H1 (cell line): Measurements from ENCODE around the gene EBLN2. TPM values are rescaled to one million over a fixed set of nuclear protein-coding genes. Genes with fewer than 3 reads are reported as not detected.
A peak's percentile ranks its signal among the peaks of the same experiment; 100 is the strongest.

Experiments
- CTCF ChIA-PET: fragments of 300-600 bp; sonication (Branson Sonifier 250); formaldehyde crosslinking; loops from one replicate; lab custom pipeline; 2021; ENCODE audit not compliant: partially characterized antibody; lab: Charles Lee
- POLR2A ChIA-PET: fragments of 300-600 bp; sonication (Branson Sonifier 250); formaldehyde crosslinking; loops from one replicate; lab custom pipeline; 2021; ENCODE audit warnings: inconsistent platforms; ENCODE audit not compliant: partially characterized antibody; lab: Charles Lee
- DNase-seq, 2 experiments: peaks; one replicate each; pipeline versions ENCODE4 v3.0.0 to v3.0.0-alpha.2; 2010 to 2022; ENCODE audit warnings: low spot score in 2 of 2, low read depth in 1 of 2, mixed read lengths in 1 of 2
- FAIRE-seq: peaks from 2 replicates; lab custom pipeline; 2011; peaks lifted over from hg19 to GRCh38; lab: Jason Lieb, UNC
- H2AFZ ChIP-seq: 2 replicates; pipeline ENCODE4 v1.8.1; 2012; ENCODE audit warnings: low read length, inconsistent platforms
- H2AK5ac ChIP-seq: 2 replicates; pipeline ENCODE4 v1.6.1; 2013; ENCODE audit warnings: low read depth, low read length
- H2BK120ac ChIP-seq: replicated peaks from 2 replicates; pipeline ENCODE3; 2013; ENCODE audit warnings: low read depth, low read length, inconsistent platforms
- H2BK12ac ChIP-seq: 2 replicates; pipeline ENCODE4 v1.6.1; 2013; ENCODE audit warnings: low read depth, low read length
- H2BK15ac ChIP-seq: 2 replicates; pipeline ENCODE4 v1.6.1; 2013; ENCODE audit warnings: low read length
- H2BK20ac ChIP-seq: 2 replicates; pipeline ENCODE4 v1.6.1; 2013; ENCODE audit warnings: low read length
- H2BK5ac ChIP-seq: 2 replicates; pipeline ENCODE4 v1.6.1; 2013; ENCODE audit warnings: low read depth, low read length
- H3K14ac ChIP-seq: 2 replicates; pipeline ENCODE4 v1.6.1; 2013; ENCODE audit warnings: inconsistent platforms; ENCODE audit not compliant: insufficient read length
- H3K18ac ChIP-seq: 2 replicates; pipeline ENCODE4 v1.6.1; 2013; ENCODE audit warnings: low read length; ENCODE audit errors: extremely low read depth
- H3K23ac ChIP-seq: 2 replicates; pipeline ENCODE4 v1.6.1; 2013; ENCODE audit warnings: inconsistent platforms; ENCODE audit not compliant: insufficient read length
- H3K23me2 ChIP-seq: 2 replicates; pipeline ENCODE4 v1.6.1; 2013; ENCODE audit warnings: low read depth, low read length
- H3K27ac ChIP-seq: 2 replicates; pipeline ENCODE4 v1.6.1; 2011; ENCODE audit warnings: low read depth, low read length, inconsistent platforms
- H3K27me3 ChIP-seq, 4 experiments: replicated peaks in 1 of 4; 1 replicate in 1 of 4; 2 replicates in 3 of 4; pipeline versions ENCODE4 v1.6.1 to v1.8.1; 2011 to 2013; ENCODE audit warnings: low read length in 3 of 4, mild to moderate bottlenecking in 3 of 4, inconsistent platforms in 2 of 4, mixed read lengths in 2 of 4, moderate library complexity in 1 of 4; ENCODE audit not compliant: control insufficient read depth in 3 of 4, insufficient read depth in 3 of 4; ENCODE audit errors: extremely low read depth in 1 of 4
- H3K36me3 ChIP-seq, 4 experiments: 2 replicates each; pipeline versions ENCODE4 v1.6.1 to v1.8.1; 2011 to 2013; ENCODE audit warnings: mild to moderate bottlenecking in 4 of 4, low read length in 3 of 4, moderate library complexity in 2 of 4, control low read depth in 1 of 4, inconsistent platforms in 1 of 4; ENCODE audit not compliant: insufficient read depth in 4 of 4, control insufficient read depth in 2 of 4
- H3K4ac ChIP-seq: replicated peaks from 2 replicates; pipeline ENCODE3; 2013; ENCODE audit warnings: low read length, low read depth, mixed read lengths, inconsistent platforms; ENCODE audit not compliant: insufficient read length
- H3K4me1 ChIP-seq, 4 experiments: replicated peaks in 1 of 4; 1 replicate in 1 of 4; 2 replicates in 3 of 4; pipeline versions ENCODE4 v1.6.1 to v1.8.1; 2011 to 2013; ENCODE audit warnings: low read length in 3 of 4, inconsistent platforms in 2 of 4, mixed read lengths in 1 of 4; ENCODE audit not compliant: insufficient read depth in 4 of 4, control insufficient read depth in 3 of 4
- H3K4me2 ChIP-seq, 2 experiments: 2 replicates each; pipeline versions ENCODE4 v1.6.1 to v1.8.1; 2011 to 2013; ENCODE audit warnings: low read depth in 2 of 2, low read length in 2 of 2, control low read depth in 1 of 2, inconsistent platforms in 1 of 2, mild to moderate bottlenecking in 1 of 2; ENCODE audit not compliant: insufficient read depth in 1 of 2
- H3K4me3 ChIP-seq, 4 experiments: fragments of 200-600, 300-600 bp in 1 of 4; sonication (generic), shearing (Covaris generic), sonication (Bioruptor Twin) in 1 of 4; 2 replicates each; pipeline versions ENCODE4 v1.5.1 to v1.8.1; 2011 to 2016; ENCODE audit warnings: low read length in 4 of 4, low read depth in 3 of 4, control low read depth in 2 of 4, inconsistent platforms in 2 of 4, mild to moderate bottlenecking in 2 of 4, mixed read lengths in 1 of 4, moderate library complexity in 1 of 4; ENCODE audit not compliant: insufficient read depth in 2 of 4; ENCODE audit errors: extremely low read depth in 1 of 4
- H3K56ac ChIP-seq: replicated peaks from 2 replicates; pipeline ENCODE3; 2013; ENCODE audit warnings: low read depth, mild to moderate bottlenecking, mixed read lengths, low read length, inconsistent platforms; ENCODE audit not compliant: insufficient read length
- H3K79me1 ChIP-seq: 2 replicates; pipeline ENCODE4 v1.6.1; 2013; ENCODE audit warnings: low read depth, low read length, control low read depth
- H3K79me2 ChIP-seq, 2 experiments: 2 replicates each; pipeline versions ENCODE4 v1.6.1 to v1.8.1; 2012 to 2013; ENCODE audit warnings: low read length in 2 of 2, mild to moderate bottlenecking in 2 of 2, inconsistent platforms in 1 of 2; ENCODE audit not compliant: insufficient read depth in 2 of 2, control insufficient read depth in 1 of 2
- H3K9ac ChIP-seq, 4 experiments: replicated peaks in 1 of 4; 1 replicate in 1 of 4; 2 replicates in 3 of 4; pipeline versions ENCODE4 v1.6.1 to v1.8.1; 2011 to 2013; ENCODE audit warnings: low read depth in 3 of 4, low read length in 3 of 4, control low read depth in 2 of 4, mild to moderate bottlenecking in 2 of 4, moderate library complexity in 2 of 4, inconsistent platforms in 1 of 4; ENCODE audit errors: extremely low read depth in 1 of 4
- H3K9me3 ChIP-seq, 2 experiments: 2 replicates each; pipeline versions ENCODE4 v1.6.1 to v1.8.1; 2012 to 2013; ENCODE audit warnings: mild to moderate bottlenecking in 2 of 2, moderate library complexity in 2 of 2, control low read depth in 1 of 2, inconsistent platforms in 1 of 2, low read depth in 1 of 2, low read length in 1 of 2, mixed read lengths in 1 of 2; ENCODE audit not compliant: insufficient read depth in 2 of 2
- H4K20me1 ChIP-seq, 2 experiments: replicated peaks in 1 of 2; 2 replicates each; pipeline versions ENCODE3 to v1.8.1; 2011 to 2013; ENCODE audit warnings: inconsistent platforms in 2 of 2, low read length in 2 of 2, mild to moderate bottlenecking in 1 of 2; ENCODE audit not compliant: insufficient read depth in 2 of 2, control insufficient read depth in 1 of 2
- H4K5ac ChIP-seq: 2 replicates; pipeline ENCODE4 v1.6.1; 2013; ENCODE audit warnings: low read length, low read depth, mixed read lengths, inconsistent platforms; ENCODE audit not compliant: insufficient read length
- H4K8ac ChIP-seq: 2 replicates; pipeline ENCODE4 v1.8.0; 2013; ENCODE audit warnings: mild to moderate bottlenecking, moderate library complexity, low read length, inconsistent platforms; ENCODE audit not compliant: insufficient read depth; ENCODE audit errors: extremely low read depth
- H4K91ac ChIP-seq: replicated peaks from 2 replicates; pipeline ENCODE3; 2013; ENCODE audit warnings: low read length, mixed read lengths, inconsistent platforms; ENCODE audit not compliant: insufficient read length
- KDM1A ChIP-seq: fragments of 200-600, 300-600 bp; sonication (generic); IDR thresholded peaks from 2 replicates; pipeline ENCODE4 v1.7.1; 2016; ENCODE audit warnings: mild to moderate bottlenecking, low read length, borderline replicate concordance
- SIN3A ChIP-seq, 2 experiments: IDR thresholded peaks in 1 of 2; conservative IDR thresholded peaks in 1 of 2; 2 replicates each; pipeline ENCODE4 v1.6.1; 2011 to 2012; ENCODE audit warnings: low read length in 2 of 2, improper control_type of control experiment in 1 of 2, low read depth in 1 of 2, mild to moderate bottlenecking in 1 of 2
- SIX5 ChIP-seq: IDR thresholded peaks from 2 replicates; pipeline ENCODE4 v1.6.1; 2011; ENCODE audit warnings: mild to moderate bottlenecking, low read depth, low read length
- WGBS, 2 experiments: shearing (Covaris generic) in 1 of 2; methylation state at CpG; one replicate each; pipeline versions ENCODE4 v1.1.6 to v1.1.7; 2013 to 2015; ENCODE audit warnings: low lambda C conversion rate in 2 of 2, mixed read lengths in 2 of 2, inconsistent platforms in 1 of 2, low coverage in 1 of 2, missing lambda C conversion rate in 1 of 2; ENCODE audit not compliant: insufficient replicate concordance in 2 of 2, insufficient coverage in 1 of 2, insufficient read length in 1 of 2; ENCODE audit errors: extremely low coverage in 1 of 2, missing lambda C conversion rate in 1 of 2; 5-methylcytosine and 5-hydroxymethylcytosine counted together
- polyA plus RNA-seq, 7 experiments: library from polyadenylated mRNA; depleted of rRNA in 3 of 7; stranded (reverse) in 5 of 7; unstranded in 2 of 7; fragments of >200 nt in 5 of 7; fragments of 200-250 nt in 2 of 7; gene quantifications; 1 replicate in 5 of 7; 2 replicates in 1 of 7; 4 replicates in 1 of 7; pipeline versions ENCODE4 v1.2.1 to v1.2.3, GENCODE V29; 2011 to 2013; ENCODE audit warnings: missing spikeins in 2 of 7, mixed read lengths in 2 of 7
- total RNA-seq: library from RNA; stranded (reverse); fragmentation: NEBNext Ultra II Directional; extraction: Animal tissue kit (Norgen Biotek cat#: 25700); gene quantifications from 2 replicates; pipeline ENCODE4 v1.2.1, GENCODE V29; 2021

EBLN2 gene
- total and polyA plus RNA-seq, 2 of the 8 experiments (the other 6 are each of a cell fraction or from before 2014, with no cell fraction given) = 1.9 to 3.8 TPM

DNA sequence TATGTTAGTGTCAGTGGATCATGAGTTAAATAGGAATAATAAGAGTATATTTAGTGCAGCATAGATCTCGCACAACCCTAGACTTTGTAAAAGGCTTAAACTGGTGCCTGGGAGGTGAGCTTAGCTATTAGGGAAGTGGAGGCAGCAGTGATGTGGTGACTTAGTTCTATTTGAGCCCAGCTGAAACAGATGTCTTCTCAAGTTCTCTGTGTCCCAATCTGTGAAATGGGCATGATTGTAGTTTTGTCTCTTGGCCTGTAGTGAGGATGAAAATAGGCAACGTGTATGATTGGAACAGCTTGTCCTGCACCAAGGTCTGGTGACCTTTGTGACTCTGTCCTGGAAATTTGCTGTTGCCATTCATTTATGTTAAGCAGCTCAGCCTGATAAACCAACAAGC lies 34.7 kb downstream of the EBLN2 start:
- 91% methylated on average over 2 of the region's 2 CpGs; no CpG with 5 or more reads in 1 of the 2 experiments for WGBS, 2 experiments
- TF ChIP-seq KDM1A (peak; percentile 66; the same call in 1 of the 2 replicates), SIN3A (conservative IDR thresholded peaks at IDR 0.05 in 1 of 2, IDR thresholded peaks at IDR 0.05 in 1 of 2; ENCODE audit: low read depth in 1 of 2, low read length in 2 of 2) (no peak), SIX5 (no peak)
- ChIA-PET POLR2A (no interaction called here), CTCF (interaction anchor here (0.6 to 1.8 kb wide), 4 partner anchors 10 to 406 kb away, joined by 3 to 9 read pairs (median 6); no protein-coding TSS in a partner anchor)
- no peaks in the 10 kb centered on the region for H3K79me2 ChIP-seq
- no peak for DNase-seq
- no peaks in the 10 kb centered on the region for H4K20me1 ChIP-seq
- no peak overlapping the region for H3K18ac ChIP-seq
- no peak overlapping the region for H2BK5ac ChIP-seq
- no peak overlapping the region for H2BK15ac ChIP-seq
- H3K23me2 ChIP-seq = no peaks in the 10 kb centered on the region
- H4K5ac ChIP-seq = no peak overlapping the region
- H3K14ac ChIP-seq = no peak overlapping the region
- H2BK120ac ChIP-seq = no peak overlapping the region
- no peak for FAIRE-seq
- H3K9me3 ChIP-seq = no peaks in the 10 kb centered on the region
- H2BK20ac ChIP-seq = no peak overlapping the region
- H3K23ac ChIP-seq = no peak overlapping the region
- no peak overlapping the region for H3K27ac ChIP-seq
- H4K8ac ChIP-seq = no peak overlapping the region
- no peaks in the 10 kb centered on the region for H3K36me3 ChIP-seq
- no peak overlapping the region for H3K56ac ChIP-seq
- H2AK5ac ChIP-seq = no peak overlapping the region
- peak overlapping the region; percentile 4; the same call in 1 of the 2 replicates for H2BK12ac ChIP-seq
- no peaks in the 10 kb centered on the region for H3K79me1 ChIP-seq
- H3K4ac ChIP-seq = no peak overlapping the region
- H2AFZ ChIP-seq = no peak overlapping the region
- H3K4me3 ChIP-seq = no peak overlapping the region
- no peak overlapping the region for H3K4me2 ChIP-seq
- H3K9ac ChIP-seq = no peak overlapping the region
- H4K91ac ChIP-seq = no peak overlapping the region
- H3K27me3 ChIP-seq = no peaks in the 10 kb centered on the region
- H3K4me1 ChIP-seq = peaks cover 0 to 16% (median 7%) of the 10 kb centered on the region in 4 experiments; a peak in 6 of 7 replicates
